Measurements from ENCODE around the gene ZBTB16. TPM values are rescaled to one million over a fixed set of nuclear protein-coding genes. Genes with fewer than 3 reads are reported as not detected.

The ZBTB16 gene
- total and polyA plus RNA-seq, 8 donors, result 7.9 to 318 (median 55.3) TPM

GRCh38 chr11:114128399-114128798 is 68.9 kb downstream of the ZBTB16 start:
- Histone ChIP-seq H3K27me3 (no peaks in the 10 kb centered on the region), H3K9me3 (no peaks in the 10 kb centered on the region), H3K36me3 (peaks cover 8 to 52% (median 42%) of the 10 kb centered on the region in 4 donors), H3K4me3 (no peak overlapping the region), H3K27ac (peak overlapping the region in 1 of 5 donors; percentile 3), H3K4me1 (peaks cover 70 to 100% (median 87%) of the 10 kb centered on the region in 4 donors)
- TF ChIP-seq EP300 (IDR thresholded peaks at IDR 0.05) (no peak), POLR2A (IDR thresholded peaks at IDR 0.05) (no peak), CTCF (IDR thresholded peaks at IDR 0.05) (no peak), POLR2AphosphoS5 (IDR thresholded peaks at IDR 0.05) (no peak)
- 85 to 96% (median 90%) methylated on average over 5 of the region's 5 CpGs for WGBS, 5 donors
- no peak for DNase-seq
- intact Hi-C loops (cut with DNase I; ENCODE audit: low total_unique reads), result no loop called here

- H3K27me3 ChIP-seq, result no peaks in the 10 kb centered on the region
- 88 to 93% (median 92%) methylated on average over 9 of the region's 9 CpGs for WGBS, 5 donors
Measured at GRCh38 chr11:114129142-114129541, 69.6 kb downstream of the ZBTB16 start.

GRCh38 chr11:114129699-114130098 is 70.2 kb downstream of the ZBTB16 start:
- peak overlapping the region in 1 of 5 donors; percentile 3 for H3K27ac ChIP-seq
- peaks cover 70 to 100% (median 92%) of the 10 kb centered on the region in 4 donors for H3K4me1 ChIP-seq
- H3K36me3 ChIP-seq, result peaks cover 8 to 49% (median 39%) of the 10 kb centered on the region in 4 donors
- TF ChIP-seq CTCF (IDR thresholded peaks at IDR 0.05), result no peak
- TF ChIP-seq POLR2AphosphoS5 (IDR thresholded peaks at IDR 0.05), result no peak
- TF ChIP-seq EP300 (IDR thresholded peaks at IDR 0.05), result no peak
- no peak for TF ChIP-seq POLR2A (IDR thresholded peaks at IDR 0.05)
- H3K27me3 ChIP-seq, result no peaks in the 10 kb centered on the region
- H3K4me3 ChIP-seq, result peak overlapping the region in 1 of 4 donors; percentile 11
- H3K9me3 ChIP-seq, result no peaks in the 10 kb centered on the region
- intact Hi-C loops (cut with DNase I; ENCODE audit: low total_unique reads), result loop anchor here (10.0 kb wide), 1 partner anchor 45 kb away; no protein-coding TSS in a partner anchor
- DNase-seq, result no peak
- 82 to 94% (median 85%) methylated on average over 8 of the region's 8 CpGs for WGBS, 5 donors

More at GRCh38 chr11:114129142-114129541, 69.6 kb downstream of the ZBTB16 start:
- Histone ChIP-seq H3K36me3 (peaks cover 8 to 52% (median 41%) of the 10 kb centered on the region in 4 donors), H3K4me3 (no peak overlapping the region), H3K4me1 (peaks cover 72 to 100% (median 89%) of the 10 kb centered on the region in 4 donors), H3K9me3 (no peaks in the 10 kb centered on the region), H3K27ac (peak overlapping the region in 1 of 5 donors; percentile 3)
- DNase-seq, result no peak
- TF ChIP-seq CTCF (IDR thresholded peaks at IDR 0.05) (no peak), POLR2A (IDR thresholded peaks at IDR 0.05) (no peak), POLR2AphosphoS5 (IDR thresholded peaks at IDR 0.05) (no peak), EP300 (IDR thresholded peaks at IDR 0.05) (no peak)
- intact Hi-C loops (cut with DNase I; ENCODE audit: low total_unique reads), result no loop called here

GRCh38 chr11:114130115-114130576 is 70.6 kb downstream of the ZBTB16 start:
- Histone ChIP-seq H3K4me1 (peaks cover 68 to 100% (median 94%) of the 10 kb centered on the region in 4 donors), H3K36me3 (peaks cover 8 to 46% (median 36%) of the 10 kb centered on the region in 4 donors), H3K4me3 (peak overlapping the region in 1 of 4 donors; percentile 11), H3K27me3 (no peaks in the 10 kb centered on the region), H3K27ac (peak overlapping the region in 1 of 5 donors; percentile 3), H3K9me3 (no peaks in the 10 kb centered on the region)
- TF ChIP-seq POLR2AphosphoS5 (IDR thresholded peaks at IDR 0.05) (no peak), CTCF (IDR thresholded peaks at IDR 0.05) (no peak), EP300 (IDR thresholded peaks at IDR 0.05) (no peak), POLR2A (IDR thresholded peaks at IDR 0.05) (no peak)
- 80 to 94% (median 89%) methylated on average over 6 of the region's 6 CpGs for WGBS, 5 donors
- intact Hi-C loops (cut with DNase I; ENCODE audit: low total_unique reads), result loop anchor here (10.0 kb wide), 1 partner anchor 45 kb away; no protein-coding TSS in a partner anchor
- no peak for DNase-seq

Data from stomach (tissue), 9 donors.